OCI-LY1 (cell line): ENCODE results near the gene ARHGEF12.

ENCODE experiments used
- CTCF ChIP-seq: fragments of 200-600 bp; sonication (generic), shearing (Covaris generic); IDR thresholded peaks from 2 replicates; pipeline ENCODE4 v1.5.1; 2017; ENCODE audit warnings: mild to moderate bottlenecking, antibody characterized with exemption, low read length, moderate library complexity, mixed read lengths
- EZH2 ChIP-seq: fragments of 200-600 bp; sonication (generic), shearing (Covaris generic); IDR thresholded peaks from 2 replicates; pipeline ENCODE4 v1.8.0; 2017; ENCODE audit warnings: borderline replicate concordance, mixed run types, mild to moderate bottlenecking, antibody characterized with exemption, low read length, moderate library complexity, mixed read lengths

- no peak for TF ChIP-seq CTCF
- no peak for TF ChIP-seq EZH2
Measured at GRCh38 chr11:120391292-120391691, 55.1 kb downstream of the ARHGEF12 start.
